Heart left ventricle (tissue), 13 donors: ENCODE results near the gene SELENOK.

Source experiments
- CTCF ChIP-seq, 12 donors: fragments of 200-600 bp; sonication (generic) in 4 of 12; IDR thresholded peaks; one replicate each; pipeline versions ENCODE4 v1.5.0 to v1.8.0; 2018 to 2022; ENCODE audit warnings: antibody characterized with exemption in 12 of 12, mild to moderate bottlenecking in 5 of 12
- POLR2A ChIP-seq, 2 donors: fragments of 450-650 bp; IDR thresholded peaks; one replicate each; pipeline ENCODE4 v1.6.1; 2017; ENCODE audit warnings: antibody characterized with exemption in 2 of 2, mild to moderate bottlenecking in 2 of 2, moderate library complexity in 2 of 2
- donor health status: ischemic (EF 13 %, LVEDD 7.1; RV severe dilation, severe dysfunction).
- donor health status: DM: no; HTN: yes; CAD: no.
- donor health status: DM: no; HTN: no; CAD: no.
- donor health status: ischemic (EF 25% LVEDD 6.9; RV normal size, moderate dysfunction).
- donor health status: ischemic (EF 25% LVEDD 5.7; RV mildly dilated, moderate dysfunction).
- donor health status: ischemic (EF 35%, LVEDD 5.7; RV mildly dilated, moderate dysfunction).
- donor health status: nonischemic (EF 11% LVEDD 7.7; RV severe dilation, severe dysfunction).
- donor health status: DM: yes; HTN: yes; CAD: no.
- donor health status: PGD.
- donor health status: ischemic (EF 29% LVEDD 5.4; RV normal size, mild dysfunction).
- donor health status: nonischemic (EF 23%, LVEDD 6.1; RV moderate dilation, normal function).

DNA sequence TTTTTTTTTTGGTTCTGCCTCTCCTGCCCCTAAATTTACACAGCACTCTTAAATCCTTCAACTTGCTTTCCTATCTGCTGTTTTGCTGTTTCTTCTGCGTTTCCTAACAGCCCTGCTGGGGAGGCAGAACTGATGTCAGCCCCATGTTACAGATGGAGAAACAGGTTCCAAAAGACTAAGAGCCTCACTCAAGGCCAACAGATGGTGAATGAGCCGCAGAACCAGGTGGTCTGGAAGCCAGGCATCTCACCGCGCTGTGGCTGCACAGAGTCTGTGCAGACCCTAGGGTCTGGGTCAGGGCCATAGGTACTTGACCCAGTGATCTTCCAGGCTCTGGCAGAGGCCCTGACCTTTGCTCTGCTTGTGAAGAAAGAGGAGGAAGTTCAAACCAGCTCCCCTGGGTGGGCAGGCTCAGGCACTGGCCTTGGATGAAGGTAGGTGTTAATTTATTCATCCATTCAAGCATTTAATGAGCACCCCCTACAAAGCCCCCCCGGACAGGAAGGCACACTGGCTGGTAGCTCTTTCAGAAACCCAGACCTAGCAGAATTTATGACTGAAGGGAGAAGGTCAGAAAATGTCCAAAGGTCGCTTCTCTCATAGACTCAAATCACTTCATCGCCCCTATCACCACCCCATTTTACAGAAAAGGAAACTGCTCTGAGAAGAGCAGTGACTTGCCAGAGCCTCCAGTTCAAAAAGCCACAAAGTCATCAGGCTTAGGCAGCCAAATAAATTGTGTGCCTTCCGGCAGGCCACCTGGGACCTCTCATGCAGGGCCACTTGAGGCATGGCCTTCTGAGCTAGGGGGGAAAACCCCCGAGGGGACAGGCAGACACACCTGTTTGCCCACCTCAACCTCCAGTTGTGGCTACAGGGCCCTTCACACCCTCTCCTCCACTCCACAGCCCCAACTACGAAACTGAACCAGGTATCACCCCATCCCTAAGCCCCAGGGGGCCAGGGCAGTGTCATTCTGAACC lies 48.2 kb downstream of the SELENOK start:
- no peak for TF ChIP-seq POLR2A (IDR thresholded peaks at IDR 0.05)
- TF ChIP-seq CTCF (IDR thresholded peaks at IDR 0.05), result no peak
